GM23338 (cell line): Measurements from ENCODE around the gene ACSF3. TPM values are rescaled to one million over a fixed set of nuclear protein-coding genes. Genes with fewer than 3 reads are reported as not detected.

Experiments used
- ATAC-seq: fragments of 200-7000 bp; cut with Tn5 transposase; 3 replicates; pipeline ENCODE4 v1.9.1; 2020
- DNase-seq: peaks from one replicate; pipeline ENCODE4 v3.0.0-alpha.2; 2015; ENCODE audit warnings: low spot score
- H2AFZ ChIP-seq: fragments of 200-600 bp; sonication (generic); 2 replicates; pipeline ENCODE4 v1.8.0; 2016; ENCODE audit warnings: antibody characterized with exemption, mild to moderate bottlenecking, moderate library complexity
- H3F3A ChIP-seq: fragments of 200-600 bp; sonication (generic); replicated peaks from 2 replicates; pipeline ENCODE4 v1.8.0; 2017; ENCODE audit warnings: antibody characterized with exemption, mixed run types, low read depth
- H3K27ac ChIP-seq: fragments of 200-600 bp; sonication (generic); 2 replicates; pipeline ENCODE4 v1.6.1; 2016; ENCODE audit warnings: low read depth
- H3K27me3 ChIP-seq: fragments of 200-600 bp; sonication (generic); 2 replicates; pipeline ENCODE4 v1.8.0; 2016; ENCODE audit warnings: mild to moderate bottlenecking, mixed run types, moderate library complexity; ENCODE audit not compliant: insufficient read depth
- H3K36me3 ChIP-seq: fragments of 200-600 bp; sonication (generic); 2 replicates; pipeline ENCODE4 v1.8.0; 2016; ENCODE audit warnings: mild to moderate bottlenecking; ENCODE audit not compliant: insufficient read depth
- H3K4me1 ChIP-seq: fragments of 200-600 bp; sonication (generic); 2 replicates; pipeline ENCODE4 v1.8.0; 2016; ENCODE audit warnings: mild to moderate bottlenecking, moderate library complexity; ENCODE audit not compliant: insufficient read depth
- H3K4me2 ChIP-seq: fragments of 200-600 bp; sonication (generic); 2 replicates; pipeline ENCODE4 v1.7.1; 2017; ENCODE audit warnings: mixed run types
- H3K4me3 ChIP-seq: fragments of 200-600 bp; sonication (generic); 2 replicates; pipeline ENCODE4 v1.6.1; 2016; ENCODE audit warnings: mixed run types
- H3K79me2 ChIP-seq: fragments of 200-600 bp; sonication (generic); replicated peaks from 2 replicates; pipeline ENCODE4 v1.8.0; 2017; ENCODE audit warnings: mild to moderate bottlenecking; ENCODE audit not compliant: insufficient read depth
- H3K9me2 ChIP-seq: fragments of 200-600 bp; sonication (generic); 2 replicates; pipeline ENCODE4 v1.8.0; 2017; ENCODE audit not compliant: insufficient read depth
- H4K20me1 ChIP-seq: fragments of 200-600 bp; sonication (generic); replicated peaks from 2 replicates; pipeline ENCODE4 v1.8.0; 2017; ENCODE audit warnings: mild to moderate bottlenecking; ENCODE audit not compliant: insufficient read depth
- H3K27ac Mint-ChIP-seq: 2 replicates; pipeline ENCODE4 v1.8.0; 2020; ENCODE audit warnings: inconsistent platforms, mild to moderate bottlenecking, moderate library complexity, mixed read lengths
- H3K27me3 Mint-ChIP-seq: 3 replicates; pipeline ENCODE4 v1.8.0; 2022; ENCODE audit warnings: low read depth, mild to moderate bottlenecking, moderate library complexity, mixed read lengths, inconsistent platforms; ENCODE audit not compliant: insufficient read depth, poor library complexity
- H3K36me3 Mint-ChIP-seq: 3 replicates; pipeline ENCODE4 v1.8.0; 2021; ENCODE audit warnings: low read depth, mild to moderate bottlenecking, inconsistent platforms, moderate library complexity, mixed read lengths
- H3K4me1 Mint-ChIP-seq: 3 replicates; pipeline ENCODE4 v1.8.0; 2020; ENCODE audit warnings: mild to moderate bottlenecking, inconsistent platforms, mixed read lengths
- H3K4me3 Mint-ChIP-seq: 3 replicates; pipeline ENCODE4 v1.8.0; 2021; ENCODE audit warnings: moderate library complexity, mild to moderate bottlenecking, inconsistent platforms, mixed read lengths
- H3K9me3 Mint-ChIP-seq: 3 replicates; pipeline ENCODE4 v1.8.0; 2020; ENCODE audit warnings: moderate library complexity, mild to moderate bottlenecking, inconsistent platforms, mixed read lengths
- EZH2phosphoT487 ChIP-seq: fragments of 200-600 bp; sonication (generic); IDR thresholded peaks from one replicate; pipeline ENCODE4 v1.8.1; 2018; ENCODE audit warnings: antibody characterized with exemption; ENCODE audit not compliant: unreplicated experiment
- POLR2AphosphoS5 ChIP-seq: IDR thresholded peaks from 2 replicates; pipeline ENCODE4 v1.6.1; 2016; ENCODE audit warnings: antibody characterized with exemption, low read depth
- ZNF462 ChIP-seq: fragments of 250-450 bp; sonication (Bioruptor Pico); IDR thresholded peaks from 2 replicates; pipeline ENCODE4 v1.5.0; 2020; ENCODE audit warnings: mild to moderate bottlenecking, moderate library complexity
- long read RNA-seq: library from polyadenylated mRNA; unstranded; transcript quantifications from one replicate; pipeline ENCODE4 v2.0.0, GENCODE V29; 2020; ENCODE audit not compliant: unreplicated experiment
- polyA plus RNA-seq: library from polyadenylated mRNA; unstranded; fragments of >200 nt; fragmentation: Nextera tagmentation; extraction: Ambion mirVana; gene quantifications from 2 replicates; pipeline ENCODE4 v1.2.1, GENCODE V29; 2016
- total RNA-seq: library from RNA; depleted of rRNA; stranded (reverse); fragments of >200 nt; shearing (Covaris generic); gene quantifications from 2 replicates; pipeline ENCODE4 v1.2.3, GENCODE V29; 2014; rRNA removed

ACSF3 gene
- total RNA-seq, result 22.8 and 23.1 TPM in 2 replicates
- 11.3 and 12.8 TPM in 2 replicates for polyA plus RNA-seq
- long read RNA-seq, full-length matches to known transcripts, result 8 of 20 reads
- long read RNA-seq, partial matches to known transcripts, result 4 of 20 reads
- long read RNA-seq, other reads (novel, unspliced or antisense), result 8 of 20 reads

GRCh38 chr16:89093602-89094251 lies at the start of gene ACSF3:
TSS of gene ACSF3 (plus strand) at chr16:89093852. CDS start at chr16:89100682, 6,830 bp downstream.
- peak; percentile 53 for ATAC-seq
- Histone ChIP-seq H3F3A (no peaks in the 10 kb centered on the region), H3K36me3 (no peaks in the 10 kb centered on the region), H3K4me2 (peak within 1 kb of the TSS; percentile 96), H3K27ac (no peak within 1 kb of the TSS), H3K4me1 (peaks cover 7% of the 10 kb centered on the region; the same call in 1 of the 2 replicates), H3K27me3 (peaks cover 5% of the 10 kb centered on the region; the same call in 1 of the 2 replicates), H4K20me1 (no peaks in the 10 kb centered on the region; the same call in 1 of the 2 replicates), H2AFZ (peak within 1 kb of the TSS; percentile 89), H3K79me2 (peaks cover 42% of the 10 kb centered on the region), H3K4me3 (peak within 1 kb of the TSS; percentile 90), H3K9me2 (no peaks in the 10 kb centered on the region)
- DNase-seq, result peak; percentile 60
- 0 out of 3 replicates have a peak, but pooled peaks cover 5% of the 10 kb centered on the region for H3K36me3 Mint-ChIP-seq
- TF ChIP-seq EZH2phosphoT487 (no peak), POLR2AphosphoS5 (peak; percentile 53; the same call in 1 of the 2 replicates), ZNF462 (CRISPR knock-in tag) (no peak)
- peaks cover 55% of the 10 kb centered on the region for H3K4me1 Mint-ChIP-seq
- peaks cover 3% of the 10 kb centered on the region; the same call in 2 of the 3 replicates for H3K9me3 Mint-ChIP-seq
- peaks cover 39% of the 10 kb centered on the region for H3K27me3 Mint-ChIP-seq
- H3K4me3 Mint-ChIP-seq, result peak within 1 kb of the TSS; percentile 100
- peak within 1 kb of the TSS; percentile 65; the same call in 1 of the 2 replicates for H3K27ac Mint-ChIP-seq
